Endothelial cell of umbilical vein (primary cell): ENCODE measurements around the gene MBTPS1. TPM values are rescaled to one million over a fixed set of nuclear protein-coding genes. Genes with fewer than 3 reads are reported as not detected.

Experiments used
- BruUV-seq: library from RNA; stranded (reverse); fragments of 400-500 nt; replicated peaks from 2 replicates; lab custom pipeline; 2021; lab: Mats Ljungman, UMichigan
- CTCF ChIA-PET: fragments of 300-600, 350-600 bp; sonication (Branson Sonifier 250); formaldehyde crosslinking; loops from one replicate; lab custom pipeline; 2021; ENCODE audit warnings: antibody characterized with exemption, inconsistent platforms; lab: Charles Lee
- POLR2A ChIA-PET: fragments of 300-600, 350-600 bp; sonication (Branson Sonifier 250); formaldehyde crosslinking; loops from one replicate; lab custom pipeline; 2021; ENCODE audit warnings: antibody characterized with exemption, inconsistent platforms; lab: Charles Lee
- DNase-seq: peaks from one replicate; pipeline ENCODE4 v3.0.0-alpha.2; 2011; ENCODE audit warnings: low read depth, low spot score
- FAIRE-seq: peaks from 2 replicates; lab custom pipeline; 2011; peaks lifted over from hg19 to GRCh38; lab: Jason Lieb, UNC
- H2AFZ ChIP-seq: 2 replicates; pipeline ENCODE4 v1.6.0; 2012; ENCODE audit warnings: low read depth, low read length, control low read depth, inconsistent platforms
- H3K27ac ChIP-seq: 2 replicates; pipeline ENCODE4 v1.5.1; 2011; ENCODE audit warnings: low read depth, mild to moderate bottlenecking, control low read depth, low read length, moderate library complexity; ENCODE audit not compliant: insufficient read depth
- H3K27me3 ChIP-seq, 2 experiments: 2 replicates each; pipeline versions ENCODE4 v1.6.0 to v1.6.1; 2011; ENCODE audit warnings: low read length in 2 of 2, mixed read lengths in 1 of 2; ENCODE audit not compliant: control insufficient read depth in 2 of 2, insufficient read depth in 2 of 2
- H3K36me3 ChIP-seq, 2 experiments: 2 replicates in 1 of 2; 3 replicates in 1 of 2; pipeline ENCODE4 v1.5.1; 2011; ENCODE audit warnings: low read length in 2 of 2, mild to moderate bottlenecking in 1 of 2, moderate library complexity in 1 of 2; ENCODE audit not compliant: control insufficient read depth in 2 of 2, insufficient read depth in 2 of 2; ENCODE audit errors: extremely low read depth in 1 of 2
- H3K4me1 ChIP-seq: 3 replicates; pipeline ENCODE4 v1.5.1; 2011; ENCODE audit warnings: mild to moderate bottlenecking, low read length; ENCODE audit not compliant: control insufficient read depth, insufficient read depth; ENCODE audit errors: extremely low read depth
- H3K4me2 ChIP-seq: 2 replicates; pipeline ENCODE4 v1.6.1; 2011; ENCODE audit warnings: low read length, control low read depth, mixed read lengths; ENCODE audit not compliant: insufficient read depth
- H3K4me3 ChIP-seq, 3 experiments: fragments of 200-600 bp in 1 of 3; sonication (generic), shearing (Covaris generic) in 1 of 3; replicated peaks in 1 of 3; 2 replicates each; pipeline ENCODE4 v1.5.1; 2011 to 2016; ENCODE audit warnings: control low read depth in 3 of 3, low read length in 3 of 3, mild to moderate bottlenecking in 2 of 3, inconsistent platforms in 1 of 3, low read depth in 1 of 3, moderate library complexity in 1 of 3; ENCODE audit not compliant: insufficient read depth in 1 of 3
- H3K79me2 ChIP-seq: 2 replicates; pipeline ENCODE4 v1.6.0; 2012; ENCODE audit warnings: low read length, inconsistent platforms; ENCODE audit not compliant: control insufficient read depth, insufficient read depth
- H3K9ac ChIP-seq: replicated peaks from 2 replicates; pipeline ENCODE3; 2011; ENCODE audit warnings: low read length, control low read depth; ENCODE audit not compliant: insufficient read depth; ENCODE audit errors: extremely low read depth
- H3K9me1 ChIP-seq: replicated peaks from 3 replicates; pipeline ENCODE4 v1.6.0; 2011; ENCODE audit warnings: mild to moderate bottlenecking, low read length; ENCODE audit not compliant: control insufficient read depth, insufficient read depth; ENCODE audit errors: extremely low read depth
- H3K9me3 ChIP-seq: replicated peaks from 2 replicates; pipeline ENCODE4 v1.5.1; 2012; ENCODE audit warnings: low read length, inconsistent platforms; ENCODE audit not compliant: control insufficient read depth, insufficient read depth
- H4K20me1 ChIP-seq: replicated peaks from 2 replicates; pipeline ENCODE3; 2011; ENCODE audit warnings: mild to moderate bottlenecking, low read length; ENCODE audit not compliant: control insufficient read depth, insufficient read depth; ENCODE audit errors: extremely low read depth
- EZH2 ChIP-seq: IDR thresholded peaks from 2 replicates; pipeline ENCODE4 v1.6.1; 2012; ENCODE audit warnings: borderline replicate concordance, low read depth, mild to moderate bottlenecking, moderate library complexity, low read length, inconsistent platforms; ENCODE audit not compliant: severe bottlenecking
- FOS ChIP-seq: IDR thresholded peaks from 2 replicates; pipeline ENCODE4 v1.6.1; 2011; ENCODE audit warnings: mild to moderate bottlenecking, low read length, moderate library complexity, borderline replicate concordance; ENCODE audit not compliant: insufficient read depth
- GATA2 ChIP-seq: IDR thresholded peaks from 2 replicates; pipeline ENCODE4 v1.7.0; 2011; ENCODE audit warnings: low read depth, mild to moderate bottlenecking, moderate library complexity, mixed read lengths, low read length; ENCODE audit not compliant: insufficient read length, insufficient read depth
- JUN ChIP-seq: IDR thresholded peaks from 2 replicates; pipeline ENCODE4 v1.6.1; 2011; ENCODE audit warnings: borderline replicate concordance, low read depth; ENCODE audit not compliant: insufficient read length, insufficient read depth
- MAX ChIP-seq: IDR thresholded peaks from 2 replicates; pipeline ENCODE4 v1.6.1; 2011; ENCODE audit not compliant: insufficient read depth, insufficient read length
- MYC ChIP-seq: IDR thresholded peaks from one replicate; pipeline ENCODE4 v1.6.1; 2011; ENCODE audit warnings: mild to moderate bottlenecking, low read depth, low read length
- POLR2A ChIP-seq: IDR thresholded peaks from 2 replicates; pipeline ENCODE4 v1.6.1; 2012; ENCODE audit warnings: low read depth, mild to moderate bottlenecking, control low read depth, low read length
- POLR2AphosphoS5 ChIP-seq: IDR thresholded peaks from 2 replicates; pipeline ENCODE4 v1.6.1; 2012; ENCODE audit warnings: low read depth, mild to moderate bottlenecking, control low read depth, low read length, moderate library complexity; ENCODE audit not compliant: insufficient read depth
- dilution Hi-C: fragments of 300-500 bp; cut with MboI; formaldehyde crosslinking; loops from one replicate; pipeline ENCODE4 v1.15.0; 2019; ENCODE audit warnings: low sequenced_read_pairs; ENCODE audit not compliant: extremely low pct_ligation_motif_present
- intact Hi-C: fragments of 100-400 bp; cut with micrococcal nuclease; formaldehyde crosslinking; loops from one replicate; pipeline ENCODE4 v1.10.0; 2022
- polyA plus RNA-seq, 4 experiments: library from polyadenylated mRNA; depleted of rRNA in 3 of 4; stranded (reverse) in 3 of 4; unstranded in 1 of 4; fragments of >200 nt; gene quantifications; 2 replicates each; pipeline versions ENCODE4 v1.2.1 to v1.2.3, GENCODE V29; 2011 to 2012; ENCODE audit warnings: missing spikeins in 1 of 4
- total RNA-seq: library from RNA; stranded (reverse); gene quantifications from 2 replicates; pipeline ENCODE4 v1.2.3, GENCODE V29; 2021
- TF ChIP-seq, protein P1 (sequence below), 2 donors: IDR thresholded peaks; 1 replicate in 1 of 2; 2 replicates in 1 of 2; pipeline ENCODE4 v1.5.1; 2011; ENCODE audit warnings: low read length in 2 of 2, mild to moderate bottlenecking in 2 of 2, moderate library complexity in 2 of 2, control low read depth in 1 of 2, inconsistent platforms in 1 of 2, low read depth in 1 of 2; ENCODE audit not compliant: insufficient read depth in 1 of 2; ENCODE audit errors: extremely low read depth in 1 of 2

Gene MBTPS1
- total and polyA plus RNA-seq, 2 donors (not counting 3 experiments of a cell fraction or from before 2014, with no cell fraction given) = 82.3 to 99.6 TPM

GRCh38 chr16:84137287-84137686 is 20.5 kb upstream of the MBTPS1 start:
- intact Hi-C loops = no loop called here
- POLR2A ChIA-PET = no interaction called here
- Histone ChIP-seq H4K20me1 (peaks cover 2% of the 10 kb centered on the region), H3K27ac (no peak overlapping the region), H3K79me2 (peaks cover 16% of the 10 kb centered on the region), H3K9me1 (no peaks in the 10 kb centered on the region), H3K4me2 (no peak overlapping the region), H3K4me1 (no peaks in the 10 kb centered on the region), H3K36me3 (no peaks in the 10 kb centered on the region), H2AFZ (no peak overlapping the region), H3K9me3 (no peaks in the 10 kb centered on the region), H3K4me3 (no peak overlapping the region), H3K27me3 (no peaks in the 10 kb centered on the region), H3K9ac (no peak overlapping the region)
- no peak for FAIRE-seq
- CTCF ChIA-PET = no interaction called here
- TF ChIP-seq GATA2 = no peak
- dilution Hi-C loops = no loop called here
- BruUV-seq = no TSS peak
- no peak for DNase-seq

DNA sequence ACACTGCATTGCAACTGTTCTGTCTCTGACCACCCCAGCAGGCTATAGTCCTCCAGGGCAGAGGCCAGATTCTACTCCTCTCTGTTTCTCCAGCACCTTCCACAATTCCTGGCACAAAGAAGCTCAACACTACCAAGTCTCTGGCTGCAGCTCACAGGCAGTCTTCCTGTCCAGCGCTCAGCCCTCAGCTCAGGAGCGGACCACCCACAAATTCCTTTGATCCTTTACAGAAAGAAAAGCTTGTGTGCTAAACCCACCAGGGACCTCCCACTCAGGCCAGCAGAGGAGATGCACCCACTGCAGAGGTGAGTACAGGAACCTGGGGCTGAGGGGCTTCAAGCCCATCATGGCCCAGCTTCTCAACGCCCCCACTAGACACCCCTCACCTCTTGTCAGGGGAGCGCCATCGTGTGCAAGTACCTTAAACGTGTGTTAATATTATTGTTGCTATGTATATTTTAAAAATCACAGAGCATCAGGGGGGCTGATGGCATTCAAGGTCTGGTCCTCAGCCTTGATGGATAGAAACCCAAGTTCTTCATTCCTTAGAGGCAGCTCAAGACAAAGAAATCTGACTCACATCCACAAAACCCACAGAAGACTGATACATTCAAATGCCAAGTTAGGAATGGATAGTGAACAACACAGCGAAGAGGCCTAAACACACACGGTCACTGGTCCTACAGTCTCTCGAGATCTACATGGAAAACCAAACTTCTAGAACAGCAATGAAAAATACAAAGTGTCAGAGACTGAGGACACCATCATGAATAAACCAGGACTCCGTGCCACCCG is 19.8 kb upstream of the MBTPS1 start:
- no peaks in the 10 kb centered on the region for H3K27me3 ChIP-seq
- H3K36me3 ChIP-seq = no peaks in the 10 kb centered on the region
- ChIA-PET POLR2A (no interaction called here), CTCF (no interaction called here)
- TF ChIP-seq EZH2 = no peak
- TF ChIP-seq MYC = no peak
- TF ChIP-seq POLR2AphosphoS5 = no peak
- TF ChIP-seq FOS = no peak
- TF ChIP-seq MAX = no peak
- no peak for TF ChIP-seq POLR2A
- TF ChIP-seq JUN = no peak
- no peak for TF ChIP-seq GATA2
- TF ChIP-seq, protein P1, sequence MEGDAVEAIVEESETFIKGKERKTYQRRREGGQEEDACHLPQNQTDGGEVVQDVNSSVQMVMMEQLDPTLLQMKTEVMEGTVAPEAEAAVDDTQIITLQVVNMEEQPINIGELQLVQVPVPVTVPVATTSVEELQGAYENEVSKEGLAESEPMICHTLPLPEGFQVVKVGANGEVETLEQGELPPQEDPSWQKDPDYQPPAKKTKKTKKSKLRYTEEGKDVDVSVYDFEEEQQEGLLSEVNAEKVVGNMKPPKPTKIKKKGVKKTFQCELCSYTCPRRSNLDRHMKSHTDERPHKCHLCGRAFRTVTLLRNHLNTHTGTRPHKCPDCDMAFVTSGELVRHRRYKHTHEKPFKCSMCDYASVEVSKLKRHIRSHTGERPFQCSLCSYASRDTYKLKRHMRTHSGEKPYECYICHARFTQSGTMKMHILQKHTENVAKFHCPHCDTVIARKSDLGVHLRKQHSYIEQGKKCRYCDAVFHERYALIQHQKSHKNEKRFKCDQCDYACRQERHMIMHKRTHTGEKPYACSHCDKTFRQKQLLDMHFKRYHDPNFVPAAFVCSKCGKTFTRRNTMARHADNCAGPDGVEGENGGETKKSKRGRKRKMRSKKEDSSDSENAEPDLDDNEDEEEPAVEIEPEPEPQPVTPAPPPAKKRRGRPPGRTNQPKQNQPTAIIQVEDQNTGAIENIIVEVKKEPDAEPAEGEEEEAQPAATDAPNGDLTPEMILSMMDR (IDR thresholded peaks at IDR 0.05; ENCODE audit: extremely low read depth in 1 of 2, insufficient read depth in 1 of 2, low read depth in 1 of 2, low read length in 2 of 2) = no peak
- no peak overlapping the region for H3K27ac ChIP-seq
- dilution Hi-C loops (no loop called here), intact Hi-C loops (no loop called here)
- DNase-seq (no peak), FAIRE-seq (no peak)
- H3K79me2 ChIP-seq = peaks cover 15% of the 10 kb centered on the region
- no TSS peak for BruUV-seq
- no peak overlapping the region for H3K4me2 ChIP-seq
- peaks cover 2% of the 10 kb centered on the region for H4K20me1 ChIP-seq
- no peaks in the 10 kb centered on the region for H3K9me1 ChIP-seq
- H3K9me3 ChIP-seq = no peaks in the 10 kb centered on the region
- H2AFZ ChIP-seq = no peak overlapping the region
- H3K4me3 ChIP-seq = no peak overlapping the region
- H3K9ac ChIP-seq = no peak overlapping the region
- H3K4me1 ChIP-seq = no peaks in the 10 kb centered on the region
